ENCODE measurements around the gene SH3BP2.

The SH3BP2 gene

GRCh38 chr4:2882341-2882740, 89.5 kb downstream of the SH3BP2 start:
- no peak for DNase-seq

GRCh38 chr4:2886161-2886560, 93.3 kb downstream of the SH3BP2 start:
- DNase-seq = no peak

GRCh38 chr4:2886622-2887021, 93.7 kb downstream of the SH3BP2 start:
- no peak for DNase-seq

- DNase-seq = no peak
Observed at GRCh38 chr4:2887343-2887742, 94.5 kb downstream of the SH3BP2 start.

- no peak for DNase-seq
Observed at GRCh38 chr4:2888886-2889285, 96.0 kb downstream of the SH3BP2 start.

All from stimulated activated CD4-positive, alpha-beta T cell treated with anti-CD3 and anti-CD28 coated beads, Interleukin-4, amount 100 ng/mL, for 1 hour (primary cell).